CD4-positive, alpha-beta T cell treated with Interleukin-15 for 4 hours (primary cell): ENCODE results near the gene YY1AP1.
"Not testable (repeated sequence)": the region's sequence is repeated elsewhere in the genome, so short reads cannot be mapped to it uniquely, and the experiment has no call there.

Source experiments
- DNase-seq: peaks from one replicate; pipeline ENCODE4 v3.0.0-alpha.2; 2020; ENCODE audit warnings: low spot score

The YY1AP1 gene

GRCh38 chr1:155645034-155645598 lies 43.5 kb downstream of the YY1AP1 start:
- DNase-seq, result no peak

- DNase-seq, result no peak
Measured at GRCh38 chr1:155643230-155643629, 45.3 kb downstream of the YY1AP1 start.

- not testable (repeated sequence) for DNase-seq
Measured at GRCh38 chr1:155642559-155643180, 45.9 kb downstream of the YY1AP1 start.

- DNase-seq, result no peak
Measured at GRCh38 chr1:155640367-155640766, 48.2 kb downstream of the YY1AP1 start.

- DNase-seq, result no peak
Measured at GRCh38 chr1:155636397-155637153, 52.0 kb downstream of the YY1AP1 start.

GRCh38 chr1:155626428-155626827 lies 62.1 kb downstream of the YY1AP1 start:
- DNase-seq, result not testable (repeated sequence)

- no peak for DNase-seq
Measured at GRCh38 chr1:155623357-155623756, 65.2 kb downstream of the YY1AP1 start.

GRCh38 chr1:155622191-155622590 lies 66.4 kb downstream of the YY1AP1 start:
- DNase-seq, result no peak

GRCh38 chr1:155613226-155613625 lies 75.3 kb downstream of the YY1AP1 start:
- DNase-seq, result not testable (repeated sequence)

GRCh38 chr1:155610257-155610647 lies 78.3 kb downstream of the YY1AP1 start:
- DNase-seq, result not testable (repeated sequence)

- peak; percentile 94 for DNase-seq
Measured at GRCh38 chr1:155609515-155610256, 78.9 kb downstream of the YY1AP1 start, which contains the start of gene MSTO1. Gene MSTO1 (plus strand): TSS chr1:155610218. CDS start chr1:155610249, 31 bp downstream.
